Measurements from ENCODE around the gene MTMR11. TPM values are rescaled to one million over a fixed set of nuclear protein-coding genes. Genes with fewer than 3 reads are reported as not detected.

The MTMR11 gene, protein sequence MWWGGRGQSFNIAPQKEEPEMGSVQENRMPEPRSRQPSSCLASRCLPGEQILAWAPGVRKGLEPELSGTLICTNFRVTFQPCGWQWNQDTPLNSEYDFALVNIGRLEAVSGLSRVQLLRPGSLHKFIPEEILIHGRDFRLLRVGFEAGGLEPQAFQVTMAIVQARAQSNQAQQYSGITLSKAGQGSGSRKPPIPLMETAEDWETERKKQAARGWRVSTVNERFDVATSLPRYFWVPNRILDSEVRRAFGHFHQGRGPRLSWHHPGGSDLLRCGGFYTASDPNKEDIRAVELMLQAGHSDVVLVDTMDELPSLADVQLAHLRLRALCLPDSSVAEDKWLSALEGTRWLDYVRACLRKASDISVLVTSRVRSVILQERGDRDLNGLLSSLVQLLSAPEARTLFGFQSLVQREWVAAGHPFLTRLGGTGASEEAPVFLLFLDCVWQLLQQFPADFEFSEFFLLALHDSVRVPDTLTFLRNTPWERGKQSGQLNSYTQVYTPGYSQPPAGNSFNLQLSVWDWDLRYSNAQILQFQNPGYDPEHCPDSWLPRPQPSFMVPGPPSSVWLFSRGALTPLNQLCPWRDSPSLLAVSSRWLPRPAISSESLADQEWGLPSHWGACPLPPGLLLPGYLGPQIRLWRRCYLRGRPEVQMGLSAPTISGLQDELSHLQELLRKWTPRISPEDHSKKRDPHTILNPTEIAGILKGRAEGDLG
- 3.1 and 3.9 TPM in 2 replicates for total RNA-seq

DNA sequence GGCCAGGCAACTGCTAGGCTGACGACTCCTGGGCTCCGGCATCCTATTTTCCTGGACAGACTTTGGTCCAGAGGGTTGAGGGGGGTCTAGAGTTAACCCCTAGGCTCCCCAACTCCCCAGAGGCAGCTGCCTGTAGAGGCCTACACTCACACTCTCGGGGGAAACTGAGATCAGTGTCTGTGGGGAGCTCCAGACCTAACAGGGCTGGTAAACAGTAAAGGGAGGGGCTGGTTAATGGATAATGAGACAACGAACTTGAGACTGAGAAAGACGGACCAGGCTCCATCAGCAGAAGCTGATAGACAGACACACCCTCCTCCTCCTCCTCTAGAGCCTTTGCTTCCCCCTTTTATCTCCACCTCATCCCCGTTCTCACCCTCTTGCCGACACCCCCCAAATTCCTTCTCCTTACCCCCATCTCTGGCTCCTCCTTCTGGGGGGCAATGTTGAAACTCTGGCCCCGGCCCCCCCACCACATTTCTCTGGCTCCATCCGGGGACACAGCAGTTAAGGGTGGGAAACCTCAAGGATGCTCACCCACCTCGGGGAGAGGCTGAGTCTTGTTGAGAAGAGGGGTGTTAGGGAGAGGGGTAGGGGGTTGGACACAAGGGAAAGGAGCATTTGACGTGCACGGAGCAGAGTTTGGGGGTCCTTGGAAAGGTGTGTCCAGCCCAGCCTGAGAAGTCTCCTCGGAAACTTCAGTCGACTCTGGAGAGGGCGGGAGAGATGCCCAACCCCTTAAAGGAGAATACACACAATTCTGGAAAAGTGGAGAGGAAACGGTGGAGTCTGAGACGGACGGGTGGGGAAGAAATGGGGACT lies at the start of gene MTMR11:
Gene MTMR11 (minus strand): TSS at position 710 of the 822 bp plus-strand sequence. CDS start 232 bp downstream, at position 478.

DNA sequence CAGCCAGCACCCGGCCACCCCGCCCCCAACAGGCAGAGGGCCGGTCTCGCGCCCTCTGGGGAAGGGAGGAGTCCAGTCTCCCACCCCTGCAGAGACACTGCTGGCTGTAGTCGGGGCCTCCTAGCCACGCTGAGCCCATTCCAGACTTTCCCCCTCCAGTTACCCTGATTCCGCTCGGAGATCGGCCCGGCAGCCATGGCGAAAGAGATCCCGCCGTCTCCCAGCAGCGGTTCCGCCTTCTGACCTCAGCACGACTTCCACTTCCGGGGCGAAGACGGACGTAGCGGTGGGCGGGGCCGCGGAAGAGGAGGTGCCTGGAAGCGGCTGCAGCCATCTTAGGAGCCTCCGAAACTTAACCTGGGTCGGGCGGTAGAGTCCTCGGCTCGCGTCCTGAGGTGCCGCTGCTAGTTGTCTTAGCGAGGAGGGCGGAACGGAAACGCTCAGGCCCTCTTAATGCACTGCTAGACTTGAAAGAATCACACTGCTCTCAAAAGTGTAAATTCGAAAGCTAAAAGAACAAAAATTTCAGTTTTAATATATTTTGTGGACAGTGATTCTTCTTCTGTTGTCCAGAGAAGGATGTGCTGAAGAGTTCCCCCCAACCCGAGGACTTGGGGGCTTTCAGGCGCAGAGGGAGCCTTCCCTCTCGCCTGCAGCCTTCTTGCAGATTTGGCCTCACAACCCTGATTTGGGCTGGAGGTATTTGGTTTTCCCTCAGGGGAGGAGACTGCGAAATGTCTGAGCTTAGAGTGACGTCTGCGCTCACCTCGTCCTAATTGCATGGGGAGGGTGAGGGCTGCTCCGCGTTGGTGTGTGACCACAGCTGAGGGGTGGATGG lies 8.9 kb downstream of the MTMR11 start, which contains the start of gene SF3B4:
Gene SF3B4 (minus strand): TSS at position 241 of the 838 bp plus-strand sequence. CDS start 44 bp downstream, at position 197.

DNA sequence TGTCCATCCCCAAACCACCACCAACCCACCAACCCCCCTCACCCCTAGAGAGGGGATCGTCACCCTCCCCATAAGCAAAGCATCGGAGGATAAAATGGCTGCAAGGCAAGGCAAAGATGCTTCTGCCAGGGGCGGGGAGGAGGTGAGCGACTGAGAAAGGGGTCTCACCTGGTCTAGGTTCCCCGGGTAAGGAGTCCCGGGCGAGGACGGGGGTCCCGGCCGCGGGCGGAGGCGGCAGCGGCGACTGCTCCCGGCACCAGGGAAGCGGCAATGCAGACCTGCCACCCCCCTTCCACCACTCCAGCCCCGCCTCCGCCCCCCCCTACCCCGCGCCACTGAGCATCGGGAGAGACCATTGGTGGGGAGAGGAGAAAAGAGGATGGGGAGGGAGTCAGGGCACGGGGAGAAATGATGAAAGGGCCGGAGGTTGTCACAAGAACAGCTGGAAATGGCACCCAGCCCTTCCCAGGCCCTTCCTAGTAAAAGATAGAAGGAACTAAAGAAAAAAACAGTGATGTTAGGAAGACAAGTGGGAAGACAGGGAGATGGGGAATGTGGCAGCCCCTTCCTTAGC lies 19.0 kb downstream of the MTMR11 start, which contains the start of gene SV2A:
Gene SV2A (minus strand): TSS at position 274 of the 574 bp plus-strand sequence. CDS start 4,004 bp downstream, outside the sequence.

DNA sequence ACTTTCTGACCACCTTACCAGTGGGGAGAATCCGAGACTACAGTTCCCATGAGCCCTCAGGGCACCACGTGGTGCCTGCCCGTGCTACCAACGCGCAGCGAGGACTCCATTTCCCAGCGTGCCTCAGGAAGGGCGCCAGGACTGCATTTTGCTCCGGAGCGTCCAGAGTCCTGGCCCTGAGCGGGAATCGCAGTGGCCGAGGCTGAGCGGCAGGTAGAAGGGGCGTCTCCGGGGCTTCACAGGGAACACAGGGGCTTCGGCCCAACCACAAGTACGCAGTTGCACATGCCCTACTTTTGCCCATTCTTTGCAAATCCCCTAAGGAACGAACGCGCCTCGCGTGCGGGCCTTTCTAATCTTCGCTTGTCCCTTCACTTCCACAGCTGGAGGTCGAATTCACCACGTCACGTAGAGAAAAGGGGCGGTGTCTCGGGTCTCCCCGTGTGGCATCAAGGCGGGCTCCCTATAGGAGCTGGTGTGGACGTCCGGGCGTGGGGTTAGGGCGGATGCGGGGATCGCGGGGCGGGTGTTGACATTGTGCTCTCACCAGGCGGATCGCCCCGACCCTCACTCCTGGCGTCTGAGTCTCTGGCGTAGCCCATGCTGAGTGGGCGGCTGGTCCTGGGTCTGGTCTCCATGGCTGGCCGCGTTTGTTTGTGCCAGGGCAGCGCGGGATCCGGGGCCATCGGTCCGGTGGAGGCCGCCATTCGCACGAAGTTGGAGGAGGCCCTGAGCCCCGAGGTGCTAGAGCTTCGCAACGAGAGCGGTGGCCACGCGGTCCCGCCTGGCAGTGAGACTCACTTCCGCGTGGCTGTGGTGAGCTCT lies 37.0 kb downstream of the MTMR11 start, which contains the start of gene BOLA1:
Gene BOLA1 (plus strand): TSS at position 109 of the 825 bp plus-strand sequence. CDS start 492 bp downstream, at position 601.

Other genes with a start within 250 kb of the MTMR11 start
- gene FCGR1A, start 154.2 kb downstream of the MTMR11 start, total RNA-seq, result not detected in 2 replicates
- 12.4 and 17.6 TPM in 2 replicates for gene BOLA1, start 37.3 kb downstream of the MTMR11 start, total RNA-seq
- gene SV2A, start 19.0 kb downstream of the MTMR11 start, total RNA-seq, result 5.8 and 7.5 TPM in 2 replicates
- gene SF3B4, start 9.1 kb downstream of the MTMR11 start, total RNA-seq, result 6.7 and 8.3 TPM in 2 replicates
- 7.0 and 7.1 TPM in 2 replicates for gene OTUD7B, start 73.8 kb upstream of the MTMR11 start, total RNA-seq
- 17.2 and 22.5 TPM in 2 replicates for gene VPS45, start 130.9 kb upstream of the MTMR11 start, total RNA-seq
- 20.3 and 24.5 TPM in 2 replicates for gene PLEKHO1, start 213.0 kb upstream of the MTMR11 start, total RNA-seq